Myocyte (in vitro differentiated cells): ENCODE measurements around the gene ALKAL2. TPM values are rescaled to one million over a fixed set of nuclear protein-coding genes. Genes with fewer than 3 reads are reported as not detected.

Experiments used
- DNase-seq: peaks from one replicate; pipeline ENCODE4 v3.0.0-alpha.2; 2012; ENCODE audit warnings: low read depth
- total RNA-seq: library from RNA; depleted of rRNA; stranded (reverse); fragments of >200 nt; gene quantifications from 2 replicates; pipeline ENCODE4 v1.2.3, GENCODE V29; 2014

Gene ALKAL2
- total RNA-seq, 1 donor from 2014 or later = not detected

GRCh38 chr2:290090-290722, 2.3 kb upstream of the ALKAL2 start:
- DNase-seq = peak; percentile 66

- peak; percentile 17 for DNase-seq
These were observed 1.6 kb upstream of the ALKAL2 start for GRCh38 chr2:289362-290089.

GRCh38 chr2:288758-289361, 969 bp upstream of the ALKAL2 start:
- no peak for DNase-seq

- DNase-seq = no peak
These were observed 413 bp downstream of the ALKAL2 start for GRCh38 chr2:287471-287885.

GRCh38 chr2:286774-287392, 1.0 kb downstream of the ALKAL2 start:
- no peak for DNase-seq

GRCh38 chr2:286035-286434, 1.9 kb downstream of the ALKAL2 start:
- DNase-seq = no peak

GRCh38 chr2:285531-285930, 2.4 kb downstream of the ALKAL2 start:
- DNase-seq = no peak

GRCh38 chr2:284896-285492, 2.9 kb downstream of the ALKAL2 start:
- DNase-seq = no peak

GRCh38 chr2:283996-284794, 3.7 kb downstream of the ALKAL2 start:
- no peak for DNase-seq

GRCh38 chr2:282371-283263, 5.3 kb downstream of the ALKAL2 start:
- DNase-seq = no peak

GRCh38 chr2:281381-281780, 6.5 kb downstream of the ALKAL2 start:
- DNase-seq = no peak

GRCh38 chr2:280650-281110, 7.2 kb downstream of the ALKAL2 start:
- DNase-seq = no peak

- no peak for DNase-seq
These were observed 7.8 kb downstream of the ALKAL2 start for GRCh38 chr2:279956-280649.

- DNase-seq = no peak
These were observed 8.5 kb downstream of the ALKAL2 start for GRCh38 chr2:279366-279765.

GRCh38 chr2:278927-279320, 9.0 kb downstream of the ALKAL2 start:
- no peak for DNase-seq

GRCh38 chr2:278312-278926, 9.5 kb downstream of the ALKAL2 start:
- no peak for DNase-seq

GRCh38 chr2:275466-275865, 12.4 kb downstream of the ALKAL2 start:
- no peak for DNase-seq

GRCh38 chr2:274503-274902, 13.4 kb downstream of the ALKAL2 start:
- no peak for DNase-seq

- DNase-seq = no peak
These were observed 14.6 kb downstream of the ALKAL2 start for GRCh38 chr2:273333-273732.
